GM12865 (cell line): ENCODE data around the gene SPHK2.

Source experiments
- DNase-seq: peaks from one replicate; pipeline ENCODE4 v3.0.0; 2010; ENCODE audit warnings: low read depth
- H3K4me3 ChIP-seq: 2 replicates; pipeline ENCODE4 v1.5.1; 2011; ENCODE audit warnings: mild to moderate bottlenecking, low read depth, low read length, control low read depth
- CTCF ChIP-seq: IDR thresholded peaks from 2 replicates; pipeline ENCODE4 v1.5.1; 2011; ENCODE audit warnings: low read length, control low read depth, low read depth, inconsistent platforms; ENCODE audit not compliant: insufficient read depth; ENCODE audit errors: missing control alignments

Gene SPHK2

DNA sequence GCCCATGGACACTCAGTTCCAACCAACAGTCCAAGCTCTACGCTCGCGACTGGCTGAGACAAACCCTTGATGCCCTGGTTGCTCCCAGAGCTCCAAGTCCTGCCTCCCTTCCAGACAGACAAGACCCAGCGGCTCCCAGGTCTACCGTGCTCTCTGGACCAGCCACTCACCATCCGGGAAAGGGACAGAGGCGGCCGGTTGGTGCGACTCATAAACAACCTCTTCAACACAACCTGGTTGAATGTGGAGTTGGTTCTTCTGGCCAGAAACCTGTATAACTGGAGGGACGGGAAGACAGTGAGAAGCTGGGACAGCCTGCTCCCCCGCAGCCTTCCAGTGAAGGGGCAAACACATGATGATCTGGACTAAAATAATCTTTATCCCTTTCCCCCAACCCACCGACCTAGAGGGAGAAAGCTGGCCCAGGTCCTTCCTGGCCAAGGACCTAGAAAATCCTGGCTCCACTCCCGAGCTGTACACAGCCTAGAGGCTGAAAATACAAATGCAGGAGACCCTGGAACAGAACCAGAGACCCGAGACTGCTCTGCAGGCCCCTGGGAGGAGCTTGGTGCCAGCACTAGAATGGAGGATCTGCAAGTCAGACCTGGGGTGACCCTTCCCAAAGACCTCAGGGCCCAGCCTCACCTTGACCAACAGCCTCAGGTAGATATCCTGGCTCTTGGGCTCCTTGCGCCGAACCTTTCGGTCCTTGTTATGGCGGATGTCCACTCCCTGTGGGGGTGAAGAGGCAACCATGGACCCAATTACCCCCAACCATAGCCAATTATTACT is 2.0 kb upstream of the SPHK2 start:
- H3K4me3 ChIP-seq, result peak overlapping the region; percentile 87
- no peak for DNase-seq
- no peak for TF ChIP-seq CTCF

- TF ChIP-seq CTCF, result no peak
- peak; percentile 18 for DNase-seq
- peak overlapping the region; percentile 87 for H3K4me3 ChIP-seq
These were observed 909 bp upstream of the SPHK2 start for GRCh38 chr19:48618278-48618915.

DNA sequence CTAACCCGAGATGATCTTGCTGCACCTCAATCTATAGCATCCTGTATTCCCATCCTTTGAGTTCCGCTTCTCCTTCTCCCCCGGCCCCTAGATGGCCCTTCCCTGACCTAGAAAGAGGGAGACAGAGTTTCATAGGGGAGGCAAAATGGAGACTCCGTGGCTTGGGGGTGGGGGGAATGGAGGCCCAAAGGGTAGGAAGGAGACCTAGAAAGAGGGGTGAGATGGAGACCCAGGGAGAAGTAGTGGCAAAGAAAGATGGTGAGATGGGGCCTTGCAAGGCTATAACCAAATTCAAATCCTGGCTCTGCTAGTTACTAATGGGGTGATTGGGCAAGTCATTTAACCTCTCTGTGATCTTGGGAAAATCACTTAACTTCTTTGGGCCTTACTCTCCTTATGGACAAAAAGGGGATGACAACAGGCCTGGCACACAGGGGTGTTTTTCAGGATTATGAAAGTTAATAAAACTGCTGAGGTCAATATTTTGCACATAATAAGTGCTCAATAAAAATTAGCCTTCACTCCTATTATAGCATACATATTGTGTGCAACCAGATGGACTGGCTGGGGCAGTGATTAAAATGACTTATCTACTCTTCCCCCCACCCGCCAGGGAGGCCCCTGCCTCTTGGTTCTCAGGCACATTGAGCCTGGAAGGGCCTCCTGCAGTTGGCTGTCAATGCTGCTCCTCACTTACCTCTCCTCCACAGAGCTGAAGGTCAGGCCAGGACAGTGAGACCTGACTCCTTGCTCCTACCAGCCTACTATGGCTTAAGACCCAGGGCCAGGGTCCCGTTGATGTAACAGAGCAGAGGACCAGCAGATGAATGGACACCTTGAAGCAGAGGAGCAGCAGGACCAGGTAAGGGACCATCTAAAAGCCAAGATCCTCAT is 633 bp downstream of the SPHK2 start:
- H3K4me3 ChIP-seq, result peak overlapping the region; percentile 91
- DNase-seq, result peak; percentile 22
- TF ChIP-seq CTCF, result no peak

DNA sequence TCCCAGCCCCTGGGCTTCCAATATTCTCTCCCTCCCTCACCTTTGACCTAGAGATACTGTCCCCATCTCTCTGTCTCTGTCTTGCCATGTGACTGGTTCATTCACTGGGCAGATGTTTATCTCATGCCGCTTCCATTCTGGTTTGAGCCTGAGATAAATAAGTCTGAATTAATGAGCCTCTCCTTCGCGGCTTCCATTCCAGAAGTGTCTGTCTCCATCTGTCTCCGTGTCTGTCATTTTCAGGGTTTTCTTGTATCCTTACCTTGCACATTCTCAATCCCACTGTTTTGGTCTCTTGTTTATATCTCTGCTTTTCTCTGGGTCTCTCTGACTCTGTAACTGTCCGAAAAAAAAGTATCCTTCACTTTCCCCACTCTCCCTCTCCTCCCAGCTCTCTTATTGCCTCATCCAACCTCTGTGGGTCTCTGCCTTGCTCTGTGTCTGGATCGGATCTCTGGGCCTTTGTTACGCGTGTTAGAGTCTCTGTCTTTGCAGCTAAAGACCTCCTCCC is 4.3 kb downstream of the SPHK2 start:
- no peak for TF ChIP-seq CTCF
- H3K4me3 ChIP-seq, result peak overlapping the region; percentile 43
- DNase-seq, result no peak

DNA sequence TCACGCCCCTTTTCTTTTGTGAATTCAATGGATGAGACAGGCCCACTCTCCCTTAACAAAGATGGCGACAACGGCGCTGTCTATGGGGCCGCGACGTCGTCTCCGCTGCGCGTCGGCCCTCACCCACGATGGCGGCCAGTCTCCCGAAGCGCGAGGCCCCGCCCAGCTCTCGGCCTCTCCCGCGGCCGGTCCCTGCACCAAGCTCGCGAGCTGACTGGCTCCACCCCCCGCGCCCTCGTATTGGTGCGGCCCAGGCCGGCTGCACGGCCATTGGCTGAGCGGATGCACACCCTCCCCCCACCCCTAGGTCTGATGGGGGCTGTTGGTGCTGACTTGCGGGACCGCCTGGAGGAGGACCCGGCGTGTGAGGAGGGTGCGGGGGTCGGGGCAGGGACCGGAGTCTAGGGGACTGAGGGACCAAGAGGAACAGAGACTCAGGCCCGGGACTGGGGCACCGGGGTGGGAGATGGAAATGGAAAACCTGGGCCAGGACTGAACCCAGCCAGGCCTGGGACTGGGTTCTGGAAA is 4.8 kb downstream of the SPHK2 start:
- DNase-seq, result peak; percentile 98

More for the DNA sequence above, 4.8 kb downstream of the SPHK2 start:
- H3K4me3 ChIP-seq, result peak overlapping the region; percentile 47
- TF ChIP-seq CTCF, result no peak
